ENCODE data around the gene PSKH1.

PSKH1 gene

GRCh38 chr16:67933805-67934204 is 40.8 kb downstream of the PSKH1 start:
- Histone ChIP-seq H3K4me1 (ENCODE audit: control insufficient read depth, low read length) (peaks cover 21% of the 10 kb centered on the region), H3F3A (ENCODE audit: control insufficient read depth, insufficient read depth) (peaks cover 4% of the 10 kb centered on the region; the same call in 1 of the 2 replicates), H4K20me1 (ENCODE audit: control insufficient read depth, insufficient read depth, low read depth, low read length) (no peaks in the 10 kb centered on the region), H3K36me3 (ENCODE audit: control insufficient read depth, low read length) (peaks cover 48% of the 10 kb centered on the region), H3K4me3 (ENCODE audit: low read length) (no peak overlapping the region), H3K9me2 (replicated peaks; ENCODE audit: control insufficient read depth, low read length) (no peaks in the 10 kb centered on the region), H3K4me2 (ENCODE audit: low read length) (no peak overlapping the region), H3K27me3 (ENCODE audit: control insufficient read depth, low read length) (no peaks in the 10 kb centered on the region), H3K79me2 (ENCODE audit: control insufficient read depth, low read length) (peaks cover 31% of the 10 kb centered on the region), H3K27ac (ENCODE audit: low read depth, low read length) (no peak overlapping the region), H3K9me3 (ENCODE audit: control insufficient read depth, insufficient read depth, low read length) (no peaks in the 10 kb centered on the region)
- TF ChIP-seq, protein P1, sequence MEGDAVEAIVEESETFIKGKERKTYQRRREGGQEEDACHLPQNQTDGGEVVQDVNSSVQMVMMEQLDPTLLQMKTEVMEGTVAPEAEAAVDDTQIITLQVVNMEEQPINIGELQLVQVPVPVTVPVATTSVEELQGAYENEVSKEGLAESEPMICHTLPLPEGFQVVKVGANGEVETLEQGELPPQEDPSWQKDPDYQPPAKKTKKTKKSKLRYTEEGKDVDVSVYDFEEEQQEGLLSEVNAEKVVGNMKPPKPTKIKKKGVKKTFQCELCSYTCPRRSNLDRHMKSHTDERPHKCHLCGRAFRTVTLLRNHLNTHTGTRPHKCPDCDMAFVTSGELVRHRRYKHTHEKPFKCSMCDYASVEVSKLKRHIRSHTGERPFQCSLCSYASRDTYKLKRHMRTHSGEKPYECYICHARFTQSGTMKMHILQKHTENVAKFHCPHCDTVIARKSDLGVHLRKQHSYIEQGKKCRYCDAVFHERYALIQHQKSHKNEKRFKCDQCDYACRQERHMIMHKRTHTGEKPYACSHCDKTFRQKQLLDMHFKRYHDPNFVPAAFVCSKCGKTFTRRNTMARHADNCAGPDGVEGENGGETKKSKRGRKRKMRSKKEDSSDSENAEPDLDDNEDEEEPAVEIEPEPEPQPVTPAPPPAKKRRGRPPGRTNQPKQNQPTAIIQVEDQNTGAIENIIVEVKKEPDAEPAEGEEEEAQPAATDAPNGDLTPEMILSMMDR (IDR thresholded peaks at IDR 0.05; ENCODE audit: low read depth, low read length, poor library complexity, severe bottlenecking), result no peak
- TF ChIP-seq EZH2phosphoT487 (IDR thresholded peaks at IDR 0.05; ENCODE audit: borderline replicate concordance, low read length), result no peak

- peak overlapping the region; percentile 98 for H3K4me3 ChIP-seq (ENCODE audit: low read length)
- TF ChIP-seq, protein P1 (IDR thresholded peaks at IDR 0.05; ENCODE audit: low read depth, low read length, poor library complexity, severe bottlenecking), result no peak
- no peak for TF ChIP-seq EZH2phosphoT487 (IDR thresholded peaks at IDR 0.05; ENCODE audit: borderline replicate concordance, low read length)
- no peaks in the 10 kb centered on the region for H3K27me3 ChIP-seq (ENCODE audit: control insufficient read depth, low read length)
- H4K20me1 ChIP-seq (ENCODE audit: control insufficient read depth, insufficient read depth, low read depth, low read length), result no peaks in the 10 kb centered on the region
- H3K36me3 ChIP-seq (ENCODE audit: control insufficient read depth, low read length), result peaks cover 43% of the 10 kb centered on the region
- peak overlapping the region; percentile 98 for H3K4me2 ChIP-seq (ENCODE audit: low read length)
- peaks cover 31% of the 10 kb centered on the region for H3K79me2 ChIP-seq (ENCODE audit: control insufficient read depth, low read length)
- no peaks in the 10 kb centered on the region for H3K9me2 ChIP-seq (replicated peaks; ENCODE audit: control insufficient read depth, low read length)
- peaks cover 21% of the 10 kb centered on the region for H3K4me1 ChIP-seq (ENCODE audit: control insufficient read depth, low read length)
- H3K9me3 ChIP-seq (ENCODE audit: control insufficient read depth, insufficient read depth, low read length), result no peaks in the 10 kb centered on the region
- no peak overlapping the region for H3K27ac ChIP-seq (ENCODE audit: low read depth, low read length)
- H3F3A ChIP-seq (ENCODE audit: control insufficient read depth, insufficient read depth), result peaks cover 4% of the 10 kb centered on the region; the same call in 1 of the 2 replicates
Measured at GRCh38 chr16:67934306-67935100, 41.4 kb downstream of the PSKH1 start.

DNA sequence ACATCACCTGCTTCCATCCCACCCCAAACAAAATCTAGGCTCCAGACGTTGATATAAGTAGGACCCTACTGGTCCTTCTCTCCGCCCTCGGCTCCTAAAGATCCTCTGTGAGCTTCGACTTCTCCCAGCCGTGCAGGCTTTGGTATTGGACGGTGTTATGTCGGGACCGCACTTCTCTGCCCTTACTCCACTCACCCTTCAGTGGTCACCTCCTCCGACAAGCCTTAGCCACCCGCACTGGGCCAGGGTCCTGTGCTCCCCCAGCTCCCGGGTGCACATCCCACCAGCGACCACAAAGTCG is 42.0 kb downstream of the PSKH1 start:
- Histone ChIP-seq H3F3A (ENCODE audit: control insufficient read depth, insufficient read depth) (peaks cover 4% of the 10 kb centered on the region; the same call in 1 of the 2 replicates), H4K20me1 (ENCODE audit: control insufficient read depth, insufficient read depth, low read depth, low read length) (no peaks in the 10 kb centered on the region), H3K79me2 (ENCODE audit: control insufficient read depth, low read length) (peaks cover 31% of the 10 kb centered on the region), H3K9me3 (ENCODE audit: control insufficient read depth, insufficient read depth, low read length) (no peaks in the 10 kb centered on the region), H3K27me3 (ENCODE audit: control insufficient read depth, low read length) (no peaks in the 10 kb centered on the region), H3K36me3 (ENCODE audit: control insufficient read depth, low read length) (peaks cover 47% of the 10 kb centered on the region), H3K9me2 (replicated peaks; ENCODE audit: control insufficient read depth, low read length) (no peaks in the 10 kb centered on the region), H3K4me3 (ENCODE audit: low read length) (peak overlapping the region; percentile 98), H3K4me2 (ENCODE audit: low read length) (peak overlapping the region; percentile 98), H3K4me1 (ENCODE audit: control insufficient read depth, low read length) (peaks cover 21% of the 10 kb centered on the region), H3K27ac (ENCODE audit: low read depth, low read length) (no peak overlapping the region)
- TF ChIP-seq, protein P1 (IDR thresholded peaks at IDR 0.05; ENCODE audit: low read depth, low read length, poor library complexity, severe bottlenecking), result no peak
- no peak for TF ChIP-seq EZH2phosphoT487 (IDR thresholded peaks at IDR 0.05; ENCODE audit: borderline replicate concordance, low read length)

Measured in DOHH2 (cell line).